Measurements from ENCODE around the gene OR6J1. TPM values are rescaled to one million over a fixed set of nuclear protein-coding genes. Genes with fewer than 3 reads are reported as not detected.

OR6J1 gene
- total and polyA plus RNA-seq, 10 donors: not detected

DNA sequence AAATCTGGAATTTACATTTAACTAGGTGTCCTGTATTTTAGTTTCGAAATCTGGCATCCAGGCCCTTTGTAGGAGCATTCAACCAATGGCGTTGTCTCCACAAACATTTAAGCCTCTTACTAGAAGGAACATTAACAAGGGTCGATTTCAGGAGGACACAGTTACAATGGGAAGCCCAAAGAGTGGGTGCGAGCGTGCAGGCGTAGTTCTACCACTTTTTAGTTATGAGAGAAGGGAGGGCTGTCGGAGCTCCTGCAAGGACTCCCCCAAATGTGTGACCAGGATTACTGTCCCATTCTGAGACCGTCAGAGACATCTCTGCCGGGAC is 46.4 kb downstream of the OR6J1 start:
- H3K36me3 ChIP-seq: peaks cover 0 to 18% (median 11%) of the 10 kb centered on the region in 6 donors
- H3K4me1 ChIP-seq: peaks cover 3 to 48% (median 30%) of the 10 kb centered on the region in 6 donors
- peak overlapping the region; percentile 59 to 94 (median 72) for H3K4me3 ChIP-seq
- intact Hi-C loops (cut with DNase I; ENCODE audit: low total_unique reads): loop anchor here (10.0 kb wide), 1 partner anchor 157 kb away; no protein-coding TSS in a partner anchor
- TF ChIP-seq POLR2A (IDR thresholded peaks at IDR 0.05) (no peak), POLR2AphosphoS5 (IDR thresholded peaks at IDR 0.05) (no peak), CTCF (IDR thresholded peaks at IDR 0.05 in 8 of 11, conservative IDR thresholded peaks at IDR 0.05 in 3 of 11) (no peak)
- no peaks in the 10 kb centered on the region for H3K27me3 ChIP-seq (replicated peaks in 1 of 7)
- no peak for DNase-seq
- WGBS, 5 donors: 8 to 15% (median 12%) methylated on average over 9 of the region's 9 CpGs
- H3K9me3 ChIP-seq: no peaks in the 10 kb centered on the region
- peak overlapping the region; percentile 49 to 93 (median 88) for H3K27ac ChIP-seq

DNA sequence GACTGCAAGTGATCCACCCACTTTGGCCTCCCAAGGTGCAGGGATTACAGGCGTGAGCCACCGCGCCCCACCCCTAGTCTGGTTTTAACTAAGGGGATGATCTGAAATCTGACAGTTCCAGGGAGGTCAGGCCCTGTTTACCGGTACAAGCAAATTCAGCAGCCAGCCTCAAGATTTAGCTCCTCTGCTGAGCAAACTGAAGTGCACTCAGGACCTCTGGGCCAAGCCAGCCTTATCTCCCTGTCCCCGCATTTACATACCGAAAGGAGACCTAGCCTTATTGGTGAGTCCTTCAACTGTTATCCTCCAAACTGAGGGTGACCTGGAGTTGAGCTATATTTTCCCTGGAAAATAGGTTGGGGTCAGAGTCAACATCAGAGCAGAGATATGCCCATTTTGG is 46.9 kb downstream of the OR6J1 start:
- no peak for TF ChIP-seq POLR2A (IDR thresholded peaks at IDR 0.05)
- no peak for TF ChIP-seq POLR2AphosphoS5 (IDR thresholded peaks at IDR 0.05)
- no peak for TF ChIP-seq CTCF (IDR thresholded peaks at IDR 0.05 in 8 of 11, conservative IDR thresholded peaks at IDR 0.05 in 3 of 11)
- intact Hi-C loops (cut with DNase I; ENCODE audit: low total_unique reads): loop anchor here (10.0 kb wide), 1 partner anchor 158 kb away; no protein-coding TSS in a partner anchor
- H3K4me3 ChIP-seq: peak overlapping the region in 5 of 8 donors; percentile 71 to 94 (median 73)

GRCh38 chr14:22596354-22596879 is 47.7 kb downstream of the OR6J1 start:
- Histone ChIP-seq H3K27me3 (replicated peaks in 1 of 7) (no peaks in the 10 kb centered on the region), H3K4me1 (peaks cover 3 to 39% (median 29%) of the 10 kb centered on the region in 6 donors), H3K36me3 (peaks cover 0 to 4% (median under 1%) of the 10 kb centered on the region in 6 donors), H3K4me3 (no peak overlapping the region), H3K27ac (no peak overlapping the region), H3K9me3 (no peaks in the 10 kb centered on the region)
- intact Hi-C loops (cut with DNase I; ENCODE audit: low total_unique reads): loop anchor here (10.0 kb wide), 1 partner anchor 158 kb away; no protein-coding TSS in a partner anchor
- no peak for DNase-seq
- TF ChIP-seq CTCF (IDR thresholded peaks at IDR 0.05 in 8 of 11, conservative IDR thresholded peaks at IDR 0.05 in 3 of 11) (no peak), POLR2A (IDR thresholded peaks at IDR 0.05) (no peak), POLR2AphosphoS5 (IDR thresholded peaks at IDR 0.05) (no peak)
- 87 to 92% (median 88%) methylated on average over 3 of the region's 3 CpGs for WGBS, 5 donors

More for the DNA sequence above, 46.9 kb downstream of the OR6J1 start:
- DNase-seq: no peak
- Histone ChIP-seq H3K27ac (peak overlapping the region in 2 of 8 donors; percentile 87 to 93), H3K9me3 (no peaks in the 10 kb centered on the region), H3K27me3 (replicated peaks in 1 of 7) (no peaks in the 10 kb centered on the region), H3K36me3 (peaks cover 0 to 13% (median 8%) of the 10 kb centered on the region in 6 donors), H3K4me1 (peaks cover 3 to 48% (median 30%) of the 10 kb centered on the region in 6 donors)
- WGBS, 5 donors: 86 to 95% (median 90%) methylated on average over 6 of the region's 6 CpGs

GRCh38 chr14:22594156-22594716 is 49.9 kb downstream of the OR6J1 start:
- no peaks in the 10 kb centered on the region for H3K36me3 ChIP-seq
- no peaks in the 10 kb centered on the region for H3K27me3 ChIP-seq (replicated peaks in 1 of 7)
- no peak overlapping the region for H3K27ac ChIP-seq
- intact Hi-C loops (cut with DNase I; ENCODE audit: low total_unique reads): loop anchor here (10.0 kb wide), 1 partner anchor 161 kb away; no protein-coding TSS in a partner anchor
- WGBS, 5 donors: 47 to 63% (median 49%) methylated on average over 4 of the region's 4 CpGs
- TF ChIP-seq CTCF (IDR thresholded peaks at IDR 0.05 in 8 of 11, conservative IDR thresholded peaks at IDR 0.05 in 3 of 11): no peak
- TF ChIP-seq POLR2A (IDR thresholded peaks at IDR 0.05): no peak
- TF ChIP-seq POLR2AphosphoS5 (IDR thresholded peaks at IDR 0.05): no peak
- H3K4me3 ChIP-seq: no peak overlapping the region
- H3K4me1 ChIP-seq: peaks cover 3 to 30% (median 21%) of the 10 kb centered on the region in 6 donors
- no peak for DNase-seq
- no peaks in the 10 kb centered on the region for H3K9me3 ChIP-seq

Data from spleen (tissue), 11 donors.